Stomach (tissue), 4 donors: ENCODE results near the gene ENDOG.

Source experiments
- CTCF ChIP-seq, 7 experiments: fragments of 450-650 bp in 4 of 7; fragments of 200-600 bp in 3 of 7; sonication (generic) in 3 of 7; IDR thresholded peaks; one replicate each; pipeline ENCODE4 v1.5.1; 2016 to 2019; ENCODE audit warnings: antibody characterized with exemption in 7 of 7, control low read depth in 2 of 7, mild to moderate bottlenecking in 1 of 7
- EP300 ChIP-seq: sonication (generic); formaldehyde crosslinking; IDR thresholded peaks from one replicate; pipeline ENCODE4 v1.6.1; 2017; ENCODE audit warnings: antibody characterized with exemption
- POLR2A ChIP-seq, 4 donors: fragments of 450-650 bp; IDR thresholded peaks; one replicate each; pipeline ENCODE4 v1.6.1; 2016; ENCODE audit warnings: antibody characterized with exemption in 4 of 4, control low read depth in 2 of 4, mild to moderate bottlenecking in 1 of 4, moderate library complexity in 1 of 4
- POLR2AphosphoS5 ChIP-seq, 3 donors: sonication (generic); formaldehyde crosslinking; IDR thresholded peaks; one replicate each; pipeline ENCODE4 v1.6.1; 2016; ENCODE audit warnings: antibody characterized with exemption in 3 of 3

DNA sequence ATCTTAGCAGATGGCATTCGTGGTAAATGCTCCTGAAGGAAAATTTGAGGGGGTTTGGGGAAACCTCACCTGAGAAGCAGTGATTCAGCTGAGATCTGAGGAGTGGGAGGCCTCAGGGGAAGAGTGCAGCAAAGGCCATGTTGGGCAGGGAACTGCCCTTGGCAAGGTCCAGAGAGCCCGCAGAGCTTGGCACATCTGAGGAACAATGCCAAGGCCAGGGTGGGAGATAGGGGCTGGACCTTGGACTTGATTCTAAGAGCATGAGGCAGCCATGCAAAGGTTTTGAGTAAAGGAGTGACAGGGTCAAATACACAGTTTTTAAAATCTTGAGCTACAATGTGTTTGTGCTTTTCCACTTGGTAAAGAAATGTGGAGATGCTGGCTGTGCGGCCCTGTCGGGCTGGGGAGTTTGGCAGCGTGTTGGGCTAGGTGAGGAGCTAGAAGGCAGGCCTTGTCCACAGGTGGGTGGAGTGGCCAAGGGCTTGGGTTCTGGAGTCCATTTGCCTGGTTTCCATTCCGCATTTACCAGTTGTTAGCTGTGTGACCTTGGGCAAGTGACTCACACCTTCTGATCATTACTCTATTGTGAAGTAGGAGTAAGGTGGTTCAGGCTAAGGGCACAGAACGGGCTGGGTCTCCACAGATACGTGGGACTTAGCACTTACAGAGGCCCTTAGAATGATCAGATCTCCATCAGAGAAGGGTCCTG lies 25.2 kb upstream of the ENDOG start:
- TF ChIP-seq CTCF (IDR thresholded peaks at IDR 0.05) (no peak), POLR2AphosphoS5 (IDR thresholded peaks at IDR 0.05) (no peak), POLR2A (IDR thresholded peaks at IDR 0.05) (no peak), EP300 (no peak)
